ENCODE measurements around the gene TRPM6. TPM values are rescaled to one million over a fixed set of nuclear protein-coding genes. Genes with fewer than 3 reads are reported as not detected.

The TRPM6 gene
- total and polyA plus RNA-seq, 2 donors (not counting 3 experiments of a cell fraction or from before 2014, with no cell fraction given) = 0.01 to 0.22 TPM

DNA sequence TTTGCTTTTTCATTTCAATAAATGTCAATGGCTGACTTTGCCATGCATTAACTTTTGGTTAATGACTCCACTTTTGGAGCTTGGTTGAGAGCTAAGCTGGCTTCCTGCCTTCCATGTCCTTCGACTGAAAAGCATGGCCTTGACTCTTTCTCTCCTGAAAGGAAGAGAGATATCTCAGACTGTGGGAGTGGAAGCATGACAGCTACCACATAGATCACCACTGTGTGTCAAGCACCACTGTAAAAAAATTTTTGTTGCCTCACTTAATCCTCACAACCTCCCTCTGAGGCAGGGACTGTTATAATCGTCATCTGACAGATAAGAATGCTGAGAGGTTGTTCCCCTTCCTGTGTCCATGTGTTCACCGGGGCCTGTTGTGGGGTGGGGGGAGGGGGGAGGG, 205.8 kb downstream of the TRPM6 start:
- FAIRE-seq (no peak), DNase-seq (ENCODE audit: low read depth, low spot score) (no peak)
- Histone ChIP-seq H2AFZ (ENCODE audit: low read depth, low read length) (no peak overlapping the region), H3K4me3 (replicated peaks in 1 of 3; ENCODE audit: insufficient read depth in 1 of 3, low read depth in 1 of 3, low read length in 3 of 3) (no peak overlapping the region), H3K79me2 (ENCODE audit: control insufficient read depth, insufficient read depth, low read length) (no peaks in the 10 kb centered on the region), H3K27me3 (ENCODE audit: control insufficient read depth in 2 of 2, insufficient read depth in 2 of 2, low read length in 2 of 2) (no peaks in the 10 kb centered on the region), H3K4me1 (ENCODE audit: control insufficient read depth, extremely low read depth, insufficient read depth, low read length) (no peaks in the 10 kb centered on the region), H3K36me3 (ENCODE audit: control insufficient read depth in 2 of 2, extremely low read depth in 1 of 2, insufficient read depth in 2 of 2, low read length in 2 of 2) (no peaks in the 10 kb centered on the region), H3K4me2 (ENCODE audit: insufficient read depth, low read length) (no peak overlapping the region), H3K9me3 (replicated peaks; ENCODE audit: control insufficient read depth, insufficient read depth, low read length) (no peaks in the 10 kb centered on the region), H3K9ac (replicated peaks; ENCODE audit: extremely low read depth, insufficient read depth, low read length) (no peak overlapping the region), H3K27ac (ENCODE audit: insufficient read depth, low read depth, low read length) (no peak overlapping the region), H4K20me1 (replicated peaks; ENCODE audit: control insufficient read depth, extremely low read depth, insufficient read depth, low read length) (no peaks in the 10 kb centered on the region), H3K9me1 (replicated peaks; ENCODE audit: control insufficient read depth, extremely low read depth, insufficient read depth, low read length) (no peaks in the 10 kb centered on the region)
- intact Hi-C loops (cut with micrococcal nuclease) = no loop called here
- ChIA-PET CTCF (no interaction called here), POLR2A (no interaction called here)
- no TSS peak for BruUV-seq (replicated peaks)
- TF ChIP-seq, protein P1, sequence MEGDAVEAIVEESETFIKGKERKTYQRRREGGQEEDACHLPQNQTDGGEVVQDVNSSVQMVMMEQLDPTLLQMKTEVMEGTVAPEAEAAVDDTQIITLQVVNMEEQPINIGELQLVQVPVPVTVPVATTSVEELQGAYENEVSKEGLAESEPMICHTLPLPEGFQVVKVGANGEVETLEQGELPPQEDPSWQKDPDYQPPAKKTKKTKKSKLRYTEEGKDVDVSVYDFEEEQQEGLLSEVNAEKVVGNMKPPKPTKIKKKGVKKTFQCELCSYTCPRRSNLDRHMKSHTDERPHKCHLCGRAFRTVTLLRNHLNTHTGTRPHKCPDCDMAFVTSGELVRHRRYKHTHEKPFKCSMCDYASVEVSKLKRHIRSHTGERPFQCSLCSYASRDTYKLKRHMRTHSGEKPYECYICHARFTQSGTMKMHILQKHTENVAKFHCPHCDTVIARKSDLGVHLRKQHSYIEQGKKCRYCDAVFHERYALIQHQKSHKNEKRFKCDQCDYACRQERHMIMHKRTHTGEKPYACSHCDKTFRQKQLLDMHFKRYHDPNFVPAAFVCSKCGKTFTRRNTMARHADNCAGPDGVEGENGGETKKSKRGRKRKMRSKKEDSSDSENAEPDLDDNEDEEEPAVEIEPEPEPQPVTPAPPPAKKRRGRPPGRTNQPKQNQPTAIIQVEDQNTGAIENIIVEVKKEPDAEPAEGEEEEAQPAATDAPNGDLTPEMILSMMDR (IDR thresholded peaks at IDR 0.05; ENCODE audit: extremely low read depth in 1 of 2, insufficient read depth in 1 of 2, low read depth in 1 of 2, low read length in 2 of 2) = no peak
- no peak for TF ChIP-seq FOS (IDR thresholded peaks at IDR 0.05; ENCODE audit: borderline replicate concordance, insufficient read depth, low read length)
- TF ChIP-seq, protein P2, sequence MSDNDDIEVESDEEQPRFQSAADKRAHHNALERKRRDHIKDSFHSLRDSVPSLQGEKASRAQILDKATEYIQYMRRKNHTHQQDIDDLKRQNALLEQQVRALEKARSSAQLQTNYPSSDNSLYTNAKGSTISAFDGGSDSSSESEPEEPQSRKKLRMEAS (IDR thresholded peaks at IDR 0.05; ENCODE audit: insufficient read depth, insufficient read length) = no peak
- TF ChIP-seq POLR2A (IDR thresholded peaks at IDR 0.05; ENCODE audit: low read depth, low read length) = no peak
- TF ChIP-seq EZH2 (IDR thresholded peaks at IDR 0.05; ENCODE audit: borderline replicate concordance, low read depth, low read length, severe bottlenecking) = no peak
- TF ChIP-seq MYC (IDR thresholded peaks at IDR 0.05; ENCODE audit: low read depth, low read length) = no peak
- no peak for TF ChIP-seq POLR2AphosphoS5 (IDR thresholded peaks at IDR 0.05; ENCODE audit: insufficient read depth, low read depth, low read length)
- no peak for TF ChIP-seq JUN (IDR thresholded peaks at IDR 0.05; ENCODE audit: borderline replicate concordance, insufficient read depth, insufficient read length, low read depth)
- no peak for TF ChIP-seq GATA2 (IDR thresholded peaks at IDR 0.05; ENCODE audit: insufficient read depth, insufficient read length, low read depth, low read length)
- dilution Hi-C loops (cut with MboI; ENCODE audit: extremely low pct_ligation_motif_present, low sequenced_read_pairs) = no loop called here

Data from endothelial cell of umbilical vein (primary cell).